ENCODE results near the gene SLC34A1.

DNA sequence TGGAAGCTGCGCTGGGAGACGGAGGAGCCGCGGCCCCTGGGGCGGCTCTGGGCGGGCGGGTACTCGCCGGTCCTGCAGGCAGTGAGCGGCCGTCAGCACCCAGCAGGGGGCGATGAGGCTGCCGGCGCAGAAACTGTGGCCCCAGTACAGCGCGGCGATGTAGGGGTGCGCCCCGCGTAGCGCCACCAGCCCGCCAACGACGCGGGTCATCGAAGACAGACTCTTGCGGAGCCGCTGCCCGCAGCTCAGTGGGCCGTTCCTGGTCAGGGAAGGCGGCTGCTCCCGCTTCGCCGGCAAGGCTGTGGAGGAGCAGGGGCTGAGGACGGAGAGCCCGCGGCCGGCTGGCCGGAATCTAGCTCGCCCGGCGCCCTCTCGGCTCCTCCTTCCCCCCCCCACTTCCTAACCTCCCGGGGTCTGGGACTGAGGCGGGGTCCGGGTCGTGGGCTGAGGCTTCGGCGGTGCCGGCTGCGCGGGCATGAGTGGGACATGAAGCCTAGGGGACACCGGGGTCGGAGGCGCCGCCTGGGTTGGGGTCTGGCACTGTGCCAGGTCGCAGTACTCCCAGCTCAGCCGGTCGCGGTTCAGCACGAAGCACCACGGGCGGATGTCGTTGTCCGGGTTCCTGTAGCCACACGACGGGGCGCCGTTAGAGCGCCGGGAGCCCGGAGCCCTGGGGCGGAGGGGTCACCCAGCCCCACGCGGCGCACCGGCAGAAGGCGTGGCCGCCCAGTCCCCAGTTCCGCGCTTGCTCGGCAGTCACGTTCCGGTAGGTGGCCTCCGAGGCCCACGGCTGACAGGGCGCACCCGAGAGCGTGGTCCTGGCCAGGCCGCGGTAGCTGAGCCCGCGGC lies 19.8 kb downstream of the SLC34A1 start:
- peak; percentile 7 to 64 for TF ChIP-seq POLR2AphosphoS5 (IDR thresholded peaks at IDR 0.05)
- TF ChIP-seq, protein P1, sequence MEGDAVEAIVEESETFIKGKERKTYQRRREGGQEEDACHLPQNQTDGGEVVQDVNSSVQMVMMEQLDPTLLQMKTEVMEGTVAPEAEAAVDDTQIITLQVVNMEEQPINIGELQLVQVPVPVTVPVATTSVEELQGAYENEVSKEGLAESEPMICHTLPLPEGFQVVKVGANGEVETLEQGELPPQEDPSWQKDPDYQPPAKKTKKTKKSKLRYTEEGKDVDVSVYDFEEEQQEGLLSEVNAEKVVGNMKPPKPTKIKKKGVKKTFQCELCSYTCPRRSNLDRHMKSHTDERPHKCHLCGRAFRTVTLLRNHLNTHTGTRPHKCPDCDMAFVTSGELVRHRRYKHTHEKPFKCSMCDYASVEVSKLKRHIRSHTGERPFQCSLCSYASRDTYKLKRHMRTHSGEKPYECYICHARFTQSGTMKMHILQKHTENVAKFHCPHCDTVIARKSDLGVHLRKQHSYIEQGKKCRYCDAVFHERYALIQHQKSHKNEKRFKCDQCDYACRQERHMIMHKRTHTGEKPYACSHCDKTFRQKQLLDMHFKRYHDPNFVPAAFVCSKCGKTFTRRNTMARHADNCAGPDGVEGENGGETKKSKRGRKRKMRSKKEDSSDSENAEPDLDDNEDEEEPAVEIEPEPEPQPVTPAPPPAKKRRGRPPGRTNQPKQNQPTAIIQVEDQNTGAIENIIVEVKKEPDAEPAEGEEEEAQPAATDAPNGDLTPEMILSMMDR (IDR thresholded peaks at IDR 0.05): peak; percentile 53 to 96 (median 92)

Data from upper lobe of left lung (tissue), 4 donors.